Endothelial cell of umbilical vein (primary cell): ENCODE data around the gene FRMD4A. TPM values are rescaled to one million over a fixed set of nuclear protein-coding genes. Genes with fewer than 3 reads are reported as not detected.

Source experiments
- BruUV-seq: library from RNA; stranded (reverse); fragments of 400-500 nt; replicated peaks from 2 replicates; lab custom pipeline; 2021; lab: Mats Ljungman, UMichigan
- CTCF ChIA-PET: fragments of 300-600, 350-600 bp; sonication (Branson Sonifier 250); formaldehyde crosslinking; loops from one replicate; lab custom pipeline; 2021; ENCODE audit warnings: antibody characterized with exemption, inconsistent platforms; lab: Charles Lee
- POLR2A ChIA-PET: fragments of 300-600, 350-600 bp; sonication (Branson Sonifier 250); formaldehyde crosslinking; loops from one replicate; lab custom pipeline; 2021; ENCODE audit warnings: antibody characterized with exemption, inconsistent platforms; lab: Charles Lee
- DNase-seq: peaks from one replicate; pipeline ENCODE4 v3.0.0-alpha.2; 2011; ENCODE audit warnings: low read depth, low spot score
- FAIRE-seq: peaks from 2 replicates; lab custom pipeline; 2011; peaks lifted over from hg19 to GRCh38; lab: Jason Lieb, UNC
- H2AFZ ChIP-seq: 2 replicates; pipeline ENCODE4 v1.6.0; 2012; ENCODE audit warnings: low read depth, low read length, control low read depth, inconsistent platforms
- H3K27ac ChIP-seq: 2 replicates; pipeline ENCODE4 v1.5.1; 2011; ENCODE audit warnings: low read depth, mild to moderate bottlenecking, control low read depth, low read length, moderate library complexity; ENCODE audit not compliant: insufficient read depth
- H3K27me3 ChIP-seq, 2 experiments: 2 replicates each; pipeline versions ENCODE4 v1.6.0 to v1.6.1; 2011; ENCODE audit warnings: low read length in 2 of 2, mixed read lengths in 1 of 2; ENCODE audit not compliant: control insufficient read depth in 2 of 2, insufficient read depth in 2 of 2
- H3K36me3 ChIP-seq, 2 experiments: 2 replicates in 1 of 2; 3 replicates in 1 of 2; pipeline ENCODE4 v1.5.1; 2011; ENCODE audit warnings: low read length in 2 of 2, mild to moderate bottlenecking in 1 of 2, moderate library complexity in 1 of 2; ENCODE audit not compliant: control insufficient read depth in 2 of 2, insufficient read depth in 2 of 2; ENCODE audit errors: extremely low read depth in 1 of 2
- H3K4me1 ChIP-seq: 3 replicates; pipeline ENCODE4 v1.5.1; 2011; ENCODE audit warnings: mild to moderate bottlenecking, low read length; ENCODE audit not compliant: control insufficient read depth, insufficient read depth; ENCODE audit errors: extremely low read depth
- H3K4me2 ChIP-seq: 2 replicates; pipeline ENCODE4 v1.6.1; 2011; ENCODE audit warnings: low read length, control low read depth, mixed read lengths; ENCODE audit not compliant: insufficient read depth
- H3K4me3 ChIP-seq, 3 experiments: fragments of 200-600 bp in 1 of 3; sonication (generic), shearing (Covaris generic) in 1 of 3; replicated peaks in 1 of 3; 2 replicates each; pipeline ENCODE4 v1.5.1; 2011 to 2016; ENCODE audit warnings: control low read depth in 3 of 3, low read length in 3 of 3, mild to moderate bottlenecking in 2 of 3, inconsistent platforms in 1 of 3, low read depth in 1 of 3, moderate library complexity in 1 of 3; ENCODE audit not compliant: insufficient read depth in 1 of 3
- H3K79me2 ChIP-seq: 2 replicates; pipeline ENCODE4 v1.6.0; 2012; ENCODE audit warnings: low read length, inconsistent platforms; ENCODE audit not compliant: control insufficient read depth, insufficient read depth
- H3K9ac ChIP-seq: replicated peaks from 2 replicates; pipeline ENCODE3; 2011; ENCODE audit warnings: low read length, control low read depth; ENCODE audit not compliant: insufficient read depth; ENCODE audit errors: extremely low read depth
- H3K9me1 ChIP-seq: replicated peaks from 3 replicates; pipeline ENCODE4 v1.6.0; 2011; ENCODE audit warnings: mild to moderate bottlenecking, low read length; ENCODE audit not compliant: control insufficient read depth, insufficient read depth; ENCODE audit errors: extremely low read depth
- H3K9me3 ChIP-seq: replicated peaks from 2 replicates; pipeline ENCODE4 v1.5.1; 2012; ENCODE audit warnings: low read length, inconsistent platforms; ENCODE audit not compliant: control insufficient read depth, insufficient read depth
- H4K20me1 ChIP-seq: replicated peaks from 2 replicates; pipeline ENCODE3; 2011; ENCODE audit warnings: mild to moderate bottlenecking, low read length; ENCODE audit not compliant: control insufficient read depth, insufficient read depth; ENCODE audit errors: extremely low read depth
- MYC ChIP-seq: IDR thresholded peaks from one replicate; pipeline ENCODE4 v1.6.1; 2011; ENCODE audit warnings: mild to moderate bottlenecking, low read depth, low read length
- POLR2A ChIP-seq: IDR thresholded peaks from 2 replicates; pipeline ENCODE4 v1.6.1; 2012; ENCODE audit warnings: low read depth, mild to moderate bottlenecking, control low read depth, low read length
- dilution Hi-C: fragments of 300-500 bp; cut with MboI; formaldehyde crosslinking; loops from one replicate; pipeline ENCODE4 v1.15.0; 2019; ENCODE audit warnings: low sequenced_read_pairs; ENCODE audit not compliant: extremely low pct_ligation_motif_present
- intact Hi-C: fragments of 100-400 bp; cut with micrococcal nuclease; formaldehyde crosslinking; loops from one replicate; pipeline ENCODE4 v1.10.0; 2022
- polyA plus RNA-seq, 4 experiments: library from polyadenylated mRNA; depleted of rRNA in 3 of 4; stranded (reverse) in 3 of 4; unstranded in 1 of 4; fragments of >200 nt; gene quantifications; 2 replicates each; pipeline versions ENCODE4 v1.2.1 to v1.2.3, GENCODE V29; 2011 to 2012; ENCODE audit warnings: missing spikeins in 1 of 4
- total RNA-seq: library from RNA; stranded (reverse); gene quantifications from 2 replicates; pipeline ENCODE4 v1.2.3, GENCODE V29; 2021
- TF ChIP-seq, protein P1 (sequence below), 2 donors: IDR thresholded peaks; 1 replicate in 1 of 2; 2 replicates in 1 of 2; pipeline ENCODE4 v1.5.1; 2011; ENCODE audit warnings: low read length in 2 of 2, mild to moderate bottlenecking in 2 of 2, moderate library complexity in 2 of 2, control low read depth in 1 of 2, inconsistent platforms in 1 of 2, low read depth in 1 of 2; ENCODE audit not compliant: insufficient read depth in 1 of 2; ENCODE audit errors: extremely low read depth in 1 of 2
- TF ChIP-seq, protein P2 (sequence below): IDR thresholded peaks from 2 replicates; pipeline ENCODE4 v1.6.1; 2011; ENCODE audit not compliant: insufficient read depth, insufficient read length

FRMD4A gene
- total and polyA plus RNA-seq, 2 donors (not counting 3 experiments of a cell fraction or from before 2014, with no cell fraction given): 123 to 148 TPM

DNA sequence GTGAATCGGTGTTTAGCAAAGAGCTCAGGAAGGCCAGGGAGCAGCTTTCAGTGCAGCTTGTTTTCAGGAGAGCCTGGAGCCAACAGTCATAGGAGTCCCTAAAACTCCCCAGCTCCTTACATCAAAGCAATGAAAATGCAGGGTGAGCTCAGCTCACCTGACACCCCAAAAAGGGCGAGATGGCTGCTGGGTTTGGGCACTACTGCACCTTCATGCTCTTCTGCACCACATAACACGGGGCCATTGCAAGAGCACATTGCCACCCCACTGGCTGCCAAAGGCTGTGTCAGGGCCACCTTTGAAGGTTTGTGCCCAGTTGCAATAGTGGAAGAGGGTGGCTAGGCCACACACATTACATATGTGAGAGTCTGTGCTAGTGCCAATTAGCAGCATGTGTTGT, 25.0 kb upstream of the FRMD4A start:
- no peaks in the 10 kb centered on the region for H3K36me3 ChIP-seq
- dilution Hi-C loops (no loop called here), intact Hi-C loops (no loop called here)
- H3K79me2 ChIP-seq: no peaks in the 10 kb centered on the region
- H3K9ac ChIP-seq: no peak overlapping the region
- H3K9me3 ChIP-seq: no peaks in the 10 kb centered on the region
- no peaks in the 10 kb centered on the region for H3K4me1 ChIP-seq
- no TSS peak for BruUV-seq
- no peaks in the 10 kb centered on the region for H3K9me1 ChIP-seq
- H4K20me1 ChIP-seq: no peaks in the 10 kb centered on the region
- TF ChIP-seq POLR2A: no peak
- no peak overlapping the region for H3K4me3 ChIP-seq
- no peak overlapping the region for H3K4me2 ChIP-seq
- no peak for FAIRE-seq
- peaks cover 7% of the 10 kb centered on the region in 2 experiments for H3K27me3 ChIP-seq
- CTCF ChIA-PET: no interaction called here
- POLR2A ChIA-PET: no interaction called here
- DNase-seq: no peak
- no peak overlapping the region for H2AFZ ChIP-seq
- no peak overlapping the region for H3K27ac ChIP-seq

DNA sequence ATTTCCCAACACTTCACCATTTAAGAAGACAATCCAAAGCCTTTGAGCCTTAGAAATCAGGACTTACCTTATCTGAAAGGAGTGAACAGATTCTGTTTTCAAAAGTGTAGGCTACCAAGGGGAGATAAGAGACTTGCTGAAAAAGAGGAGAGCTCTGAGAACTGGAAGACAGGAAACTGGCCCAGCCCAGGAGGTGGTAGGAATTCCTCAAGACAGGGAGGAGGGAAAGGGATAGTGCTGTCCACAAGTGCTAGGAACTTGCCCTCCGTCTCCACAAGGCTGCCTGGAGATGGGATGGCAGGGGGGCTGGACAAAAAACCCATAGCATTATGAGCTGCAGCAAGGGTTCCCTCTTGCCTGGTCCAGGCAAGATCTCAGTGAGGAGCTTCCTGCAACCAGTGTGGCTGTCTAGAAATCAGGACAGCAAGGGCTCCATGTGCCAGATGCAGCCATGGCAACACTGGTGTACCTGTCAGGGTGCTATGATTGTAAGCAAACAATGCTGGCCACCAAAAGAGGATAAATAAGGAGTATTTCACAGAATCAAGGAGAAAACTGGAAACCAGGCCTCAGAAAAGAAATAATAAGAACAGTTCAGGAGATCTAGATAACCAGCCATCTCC, 22.7 kb upstream of the FRMD4A start:
- Histone ChIP-seq H3K4me1 (no peaks in the 10 kb centered on the region), H3K36me3 (no peaks in the 10 kb centered on the region), H3K9me1 (no peaks in the 10 kb centered on the region), H3K9me3 (no peaks in the 10 kb centered on the region), H3K4me2 (no peak overlapping the region), H3K9ac (no peak overlapping the region), H3K79me2 (no peaks in the 10 kb centered on the region), H4K20me1 (no peaks in the 10 kb centered on the region), H3K27ac (no peak overlapping the region), H3K27me3 (peaks cover 6 to 10% of the 10 kb centered on the region in 2 experiments), H2AFZ (no peak overlapping the region), H3K4me3 (no peak overlapping the region)
- no peak for FAIRE-seq
- ChIA-PET POLR2A (no interaction called here), CTCF (no interaction called here)
- intact Hi-C loops (no loop called here), dilution Hi-C loops (no loop called here)
- BruUV-seq: no TSS peak
- TF ChIP-seq POLR2A (no peak), MYC (no peak)
- TF ChIP-seq, protein P1, sequence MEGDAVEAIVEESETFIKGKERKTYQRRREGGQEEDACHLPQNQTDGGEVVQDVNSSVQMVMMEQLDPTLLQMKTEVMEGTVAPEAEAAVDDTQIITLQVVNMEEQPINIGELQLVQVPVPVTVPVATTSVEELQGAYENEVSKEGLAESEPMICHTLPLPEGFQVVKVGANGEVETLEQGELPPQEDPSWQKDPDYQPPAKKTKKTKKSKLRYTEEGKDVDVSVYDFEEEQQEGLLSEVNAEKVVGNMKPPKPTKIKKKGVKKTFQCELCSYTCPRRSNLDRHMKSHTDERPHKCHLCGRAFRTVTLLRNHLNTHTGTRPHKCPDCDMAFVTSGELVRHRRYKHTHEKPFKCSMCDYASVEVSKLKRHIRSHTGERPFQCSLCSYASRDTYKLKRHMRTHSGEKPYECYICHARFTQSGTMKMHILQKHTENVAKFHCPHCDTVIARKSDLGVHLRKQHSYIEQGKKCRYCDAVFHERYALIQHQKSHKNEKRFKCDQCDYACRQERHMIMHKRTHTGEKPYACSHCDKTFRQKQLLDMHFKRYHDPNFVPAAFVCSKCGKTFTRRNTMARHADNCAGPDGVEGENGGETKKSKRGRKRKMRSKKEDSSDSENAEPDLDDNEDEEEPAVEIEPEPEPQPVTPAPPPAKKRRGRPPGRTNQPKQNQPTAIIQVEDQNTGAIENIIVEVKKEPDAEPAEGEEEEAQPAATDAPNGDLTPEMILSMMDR (IDR thresholded peaks at IDR 0.05; ENCODE audit: extremely low read depth in 1 of 2, insufficient read depth in 1 of 2, low read depth in 1 of 2, low read length in 2 of 2): no peak
- TF ChIP-seq, protein P2, sequence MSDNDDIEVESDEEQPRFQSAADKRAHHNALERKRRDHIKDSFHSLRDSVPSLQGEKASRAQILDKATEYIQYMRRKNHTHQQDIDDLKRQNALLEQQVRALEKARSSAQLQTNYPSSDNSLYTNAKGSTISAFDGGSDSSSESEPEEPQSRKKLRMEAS: no peak
- no peak for DNase-seq
